NT2/D1 (cell line): Measurements from ENCODE around the gene LILRB1.

Experiments used
- SUZ12 ChIP-seq: IDR thresholded peaks from 2 replicates; pipeline ENCODE4 v1.6.1; 2011; ENCODE audit not compliant: insufficient read length, insufficient read depth; ENCODE audit errors: extremely low read depth
- YY1 ChIP-seq: IDR thresholded peaks from 2 replicates; pipeline ENCODE4 v1.6.1; 2011; ENCODE audit not compliant: insufficient read length, insufficient read depth

GRCh38 chr19:54650108-54650655 is 19.9 kb downstream of the LILRB1 start:
- TF ChIP-seq SUZ12 (no peak), YY1 (no peak)
